GM10248 (cell line): ENCODE data around the gene PPRC1.
A peak's percentile ranks its signal among the peaks of the same experiment; 100 is the strongest.

ENCODE experiments used
- CTCF ChIA-PET: fragments of 300-600 bp; sonication (Branson Sonifier 250); formaldehyde crosslinking; extraction: SDS; loops from one replicate; lab custom pipeline; 2021; ENCODE audit warnings: antibody characterized with exemption; lab: Yijun Ruan, JAX
- POLR2A ChIA-PET: fragments of 350-650 bp; sonication (Branson Sonifier 250); formaldehyde crosslinking; extraction: SDS; loops from one replicate; lab custom pipeline; 2020; ENCODE audit warnings: antibody characterized with exemption; lab: Yijun Ruan, JAX
- DNase-seq: peaks from one replicate; pipeline ENCODE4 v3.0.0; 2012; ENCODE audit errors: extremely low spot score
- CTCF ChIP-seq: IDR thresholded peaks from 2 replicates; pipeline ENCODE4 v1.5.1; 2012; ENCODE audit warnings: mild to moderate bottlenecking, low read depth; ENCODE audit errors: extremely low read depth, missing control alignments, control extremely low read depth

Gene PPRC1

GRCh38 chr10:102112210-102112817 lies 20.5 kb upstream of the PPRC1 start:
- ChIA-PET POLR2A (interaction anchor here (0.6 kb wide), 1 partner anchor 1139 kb away, joined by 3 read pairs; no protein-coding TSS in a partner anchor), CTCF (interaction anchor here (0.6 to 12.3 kb wide), 9 partner anchors 8 to 271 kb away, joined by 3 to 65 read pairs (median 3); partner anchors contain the start of gene PPRC1)
- no peak for DNase-seq
- TF ChIP-seq CTCF = peak; percentile 38

GRCh38 chr10:102113261-102113955 lies 19.4 kb upstream of the PPRC1 start:
- TF ChIP-seq CTCF = no peak
- no peak for DNase-seq
- ChIA-PET POLR2A (interaction anchor here (0.6 to 0.9 kb wide), 6 partner anchors 28 to 1128 kb away, joined by 3 to 8 read pairs (median 5); no protein-coding TSS in a partner anchor), CTCF (interaction anchor here (1.0 to 3.6 kb wide), 10 partner anchors 10 to 273 kb away, joined by 3 to 13 read pairs (median 5); no protein-coding TSS in a partner anchor)

GRCh38 chr10:102113956-102114857 lies 18.6 kb upstream of the PPRC1 start:
- DNase-seq = peak; percentile 52
- TF ChIP-seq CTCF = no peak
- CTCF ChIA-PET = interaction anchor here (1.0 to 3.6 kb wide), 9 partner anchors 9 to 273 kb away, joined by 3 to 13 read pairs (median 5); no protein-coding TSS in a partner anchor
- POLR2A ChIA-PET = interaction anchor here (0.7 to 1.0 kb wide), 7 partner anchors 9 to 295 kb away, joined by 3 to 4 read pairs (median 3); no protein-coding TSS in a partner anchor

- CTCF ChIA-PET = interaction anchor here (0.6 to 3.6 kb wide), 5 partner anchors 8 to 274 kb away, joined by 3 to 13 read pairs (median 6); no protein-coding TSS in a partner anchor
Observed at GRCh38 chr10:102114861-102115618, 17.8 kb upstream of the PPRC1 start.

GRCh38 chr10:102115775-102116174 lies 17.1 kb upstream of the PPRC1 start:
- no peak for DNase-seq
- ChIA-PET CTCF (interaction anchor here (1.6 to 3.8 kb wide), 3 partner anchors 16 to 275 kb away, joined by 4 to 21 read pairs (median 6); partner anchors contain the start of gene PPRC1), POLR2A (no interaction called here)
- TF ChIP-seq CTCF = no peak

More at GRCh38 chr10:102114861-102115618, 17.8 kb upstream of the PPRC1 start:
- DNase-seq = peak; percentile 90
- POLR2A ChIA-PET = interaction anchor here (0.6 to 1.0 kb wide), 5 partner anchors 10 to 297 kb away, joined by 3 read pairs; partner anchors contain the start of gene OGA
- TF ChIP-seq CTCF = no peak
